ENCODE measurements around the gene LMNB1. TPM values are rescaled to one million over a fixed set of nuclear protein-coding genes. Genes with fewer than 3 reads are reported as not detected.

LMNB1 gene
- total RNA-seq, 1 experiment from 2014 or later: 220 TPM

GRCh38 chr5:126854526-126855110 is 77.7 kb downstream of the LMNB1 start (continued):
- TF ChIP-seq ZNF281 (CRISPR knock-in tag; IDR thresholded peaks at IDR 0.05): no peak

- no peak for DNase-seq (ENCODE audit: low spot score)
- H3K27ac Mint-ChIP-seq: no peak overlapping the region
- H3K36me3 Mint-ChIP-seq: peaks cover 32% of the 10 kb centered on the region
- H3K4me3 Mint-ChIP-seq: no peak overlapping the region
- peaks cover 15% of the 10 kb centered on the region for H3K9me3 Mint-ChIP-seq
- H3K4me1 Mint-ChIP-seq: peaks cover 49% of the 10 kb centered on the region
- no peak for ATAC-seq
- POLR2A ChIA-PET: no interaction called here
- CTCF ChIA-PET: no interaction called here
- H3K27me3 Mint-ChIP-seq (ENCODE audit: low read depth): no peaks in the 10 kb centered on the region
- TF ChIP-seq CTCF (IDR thresholded peaks at IDR 0.05): no peak
- no peak for TF ChIP-seq ZNF281 (CRISPR knock-in tag; IDR thresholded peaks at IDR 0.05)
- TF ChIP-seq TEAD4 (CRISPR knock-in tag; IDR thresholded peaks at IDR 0.05): no peak
- no peak for TF ChIP-seq STAT6 (CRISPR knock-in tag; conservative IDR thresholded peaks at IDR 0.05; ENCODE audit: low read depth)
- TF ChIP-seq NFYB (CRISPR knock-in tag; conservative IDR thresholded peaks at IDR 0.05; ENCODE audit: low read depth): no peak
- no peak for TF ChIP-seq ZNF425 (CRISPR knock-in tag; conservative IDR thresholded peaks at IDR 0.05)
- no peak for TF ChIP-seq SMAD3 (CRISPR knock-in tag; IDR thresholded peaks at IDR 0.05; ENCODE audit: borderline replicate concordance)
- no peak for TF ChIP-seq ERG (CRISPR knock-in tag; IDR thresholded peaks at IDR 0.05)
- TF ChIP-seq ATF3 (CRISPR knock-in tag; conservative IDR thresholded peaks at IDR 0.05): no peak
- no peak for TF ChIP-seq MLX (CRISPR knock-in tag; IDR thresholded peaks at IDR 0.05)
- no peak for TF ChIP-seq FOXJ3 (CRISPR knock-in tag; IDR thresholded peaks at IDR 0.05; ENCODE audit: borderline replicate concordance)
- TF ChIP-seq MYBL2 (CRISPR knock-in tag; IDR thresholded peaks at IDR 0.05): no peak
- TF ChIP-seq ATF2 (CRISPR knock-in tag; IDR thresholded peaks at IDR 0.05; ENCODE audit: borderline replicate concordance, low read depth): no peak
- TF ChIP-seq TCF7 (CRISPR knock-in tag; IDR thresholded peaks at IDR 0.05; ENCODE audit: low read depth): no peak
Observed at GRCh38 chr5:126855266-126855665, 78.3 kb downstream of the LMNB1 start.

All from WTC11 (cell line).